Measurements from ENCODE around the gene MOCOS. TPM values are rescaled to one million over a fixed set of nuclear protein-coding genes. Genes with fewer than 3 reads are reported as not detected.

MOCOS gene
- total and polyA plus RNA-seq, 2 of the 8 experiments (the other 6 are each of a cell fraction or from before 2014, with no cell fraction given): 4.7 to 5.8 TPM

GRCh38 chr18:36229188-36229587, 41.9 kb downstream of the MOCOS start:
- Histone ChIP-seq H3K27me3 (replicated peaks in 1 of 4; ENCODE audit: control insufficient read depth in 3 of 4, extremely low read depth in 1 of 4, insufficient read depth in 3 of 4, low read length in 3 of 4) (no peaks in the 10 kb centered on the region), H2BK5ac (ENCODE audit: low read depth, low read length) (no peak overlapping the region), H3K4me2 (ENCODE audit: insufficient read depth in 1 of 2, low read depth in 2 of 2, low read length in 2 of 2) (no peak overlapping the region), H3K56ac (replicated peaks; ENCODE audit: insufficient read length, low read depth, low read length) (no peak overlapping the region), H3K9me3 (ENCODE audit: insufficient read depth in 2 of 2, low read depth in 1 of 2, low read length in 1 of 2) (peaks cover 3 to 8% of the 10 kb centered on the region in 2 experiments; a peak in 1 of 4 replicates), H2BK15ac (ENCODE audit: low read length) (no peak overlapping the region), H3K27ac (ENCODE audit: low read depth, low read length) (no peak overlapping the region), H3K79me1 (ENCODE audit: low read depth, low read length) (no peaks in the 10 kb centered on the region), H2AK5ac (ENCODE audit: low read depth, low read length) (no peak overlapping the region), H3K9ac (replicated peaks in 1 of 4; ENCODE audit: extremely low read depth in 1 of 4, low read depth in 3 of 4, low read length in 3 of 4) (no peak overlapping the region), H2BK12ac (ENCODE audit: low read depth, low read length) (no peak overlapping the region), H2AFZ (ENCODE audit: low read length) (no peak overlapping the region), H4K91ac (replicated peaks; ENCODE audit: insufficient read length, low read length) (no peak overlapping the region), H3K23me2 (ENCODE audit: low read depth, low read length) (no peaks in the 10 kb centered on the region), H3K14ac (ENCODE audit: insufficient read length) (no peak overlapping the region), H3K36me3 (ENCODE audit: control insufficient read depth in 2 of 4, insufficient read depth in 4 of 4, low read length in 3 of 4) (peaks cover 0 to 4% (median 0%) of the 10 kb centered on the region in 4 experiments; a peak in 1 of 8 replicates), H4K8ac (ENCODE audit: extremely low read depth, insufficient read depth, low read length) (no peak overlapping the region), H3K4me3 (ENCODE audit: extremely low read depth in 1 of 4, insufficient read depth in 2 of 4, low read depth in 3 of 4, low read length in 4 of 4) (no peak overlapping the region), H3K4ac (replicated peaks; ENCODE audit: insufficient read length, low read depth, low read length) (no peak overlapping the region), H2BK20ac (ENCODE audit: low read length) (no peak overlapping the region), H3K4me1 (replicated peaks in 1 of 4; ENCODE audit: control insufficient read depth in 3 of 4, insufficient read depth in 4 of 4, low read length in 3 of 4) (no peaks in the 10 kb centered on the region), H3K23ac (ENCODE audit: insufficient read length) (no peak overlapping the region), H4K5ac (ENCODE audit: insufficient read length, low read depth, low read length) (no peak overlapping the region), H2BK120ac (replicated peaks; ENCODE audit: low read depth, low read length) (no peak overlapping the region), H3K79me2 (ENCODE audit: control insufficient read depth in 1 of 2, insufficient read depth in 2 of 2, low read length in 2 of 2) (no peaks in the 10 kb centered on the region), H3K18ac (ENCODE audit: extremely low read depth, low read length) (no peak overlapping the region), H4K20me1 (replicated peaks in 1 of 2; ENCODE audit: control insufficient read depth in 1 of 2, insufficient read depth in 2 of 2, low read length in 2 of 2) (no peaks in the 10 kb centered on the region)
- WGBS, 2 experiments (ENCODE audit: extremely low coverage in 1 of 2, insufficient coverage in 1 of 2, insufficient read length in 1 of 2, insufficient replicate concordance in 2 of 2, low coverage in 1 of 2, low lambda C conversion rate in 2 of 2, missing lambda C conversion rate in 1 of 2): 95% methylated on average over 1 of the region's 1 CpG; no CpG with 5 or more reads in 1 of the 2 experiments
- DNase-seq (ENCODE audit: low read depth in 1 of 2, low spot score in 2 of 2) (no peak), FAIRE-seq (no peak)
- CTCF ChIA-PET (ENCODE audit: partially characterized antibody): interaction anchor here (0.9 kb wide), 1 partner anchor 15 kb away, joined by 3 read pairs; no protein-coding TSS in a partner anchor
- POLR2A ChIA-PET (ENCODE audit: partially characterized antibody): no interaction called here
- TF ChIP-seq CHD2 (IDR thresholded peaks at IDR 0.05; ENCODE audit: low read length) (no peak), SP4 (IDR thresholded peaks at IDR 0.05; ENCODE audit: low read length) (no peak), ZNF274 (IDR thresholded peaks at IDR 0.05; ENCODE audit: borderline replicate concordance, extremely low read depth, low read length) (no peak), E2F6 (IDR thresholded peaks at IDR 0.05) (no peak), ASH2L (IDR thresholded peaks at IDR 0.05; ENCODE audit: low read length) (no peak), SP1 (IDR thresholded peaks at IDR 0.05; ENCODE audit: low read depth, low read length) (no peak), CREB1 (IDR thresholded peaks at IDR 0.05) (no peak), TCF12 (IDR thresholded peaks at IDR 0.05; ENCODE audit: low read depth, low read length) (no peak), KDM5A (IDR thresholded peaks at IDR 0.05; ENCODE audit: low read length) (no peak)

Data from H1 (cell line).